ENCODE measurements around the gene PPP1R37.

DNA sequence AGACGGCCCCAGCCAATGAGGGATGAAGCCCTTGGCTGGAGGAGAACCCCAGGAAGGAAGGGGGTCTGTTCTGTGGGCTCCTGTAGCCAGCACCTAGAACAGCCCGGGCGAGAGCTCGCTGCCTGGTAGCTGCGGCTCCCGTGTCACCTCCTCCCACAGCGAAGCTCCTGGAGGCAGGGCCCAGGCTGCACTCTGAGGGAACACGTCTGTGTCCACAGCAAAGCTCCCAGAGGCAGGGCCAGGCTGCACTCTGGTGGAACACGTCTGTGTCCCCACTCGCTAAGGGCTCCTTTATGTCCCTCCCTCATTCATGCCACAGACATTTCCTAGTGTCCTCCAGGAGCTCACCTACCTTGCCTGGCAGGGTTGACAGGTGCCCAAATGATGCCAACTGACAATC is 76.6 kb downstream of the PPP1R37 start:
- TF ChIP-seq, protein P1, sequence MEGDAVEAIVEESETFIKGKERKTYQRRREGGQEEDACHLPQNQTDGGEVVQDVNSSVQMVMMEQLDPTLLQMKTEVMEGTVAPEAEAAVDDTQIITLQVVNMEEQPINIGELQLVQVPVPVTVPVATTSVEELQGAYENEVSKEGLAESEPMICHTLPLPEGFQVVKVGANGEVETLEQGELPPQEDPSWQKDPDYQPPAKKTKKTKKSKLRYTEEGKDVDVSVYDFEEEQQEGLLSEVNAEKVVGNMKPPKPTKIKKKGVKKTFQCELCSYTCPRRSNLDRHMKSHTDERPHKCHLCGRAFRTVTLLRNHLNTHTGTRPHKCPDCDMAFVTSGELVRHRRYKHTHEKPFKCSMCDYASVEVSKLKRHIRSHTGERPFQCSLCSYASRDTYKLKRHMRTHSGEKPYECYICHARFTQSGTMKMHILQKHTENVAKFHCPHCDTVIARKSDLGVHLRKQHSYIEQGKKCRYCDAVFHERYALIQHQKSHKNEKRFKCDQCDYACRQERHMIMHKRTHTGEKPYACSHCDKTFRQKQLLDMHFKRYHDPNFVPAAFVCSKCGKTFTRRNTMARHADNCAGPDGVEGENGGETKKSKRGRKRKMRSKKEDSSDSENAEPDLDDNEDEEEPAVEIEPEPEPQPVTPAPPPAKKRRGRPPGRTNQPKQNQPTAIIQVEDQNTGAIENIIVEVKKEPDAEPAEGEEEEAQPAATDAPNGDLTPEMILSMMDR (IDR thresholded peaks at IDR 0.05): no peak
- no peak for TF ChIP-seq POLR2A (IDR thresholded peaks at IDR 0.05)

All from thyroid gland (tissue), 4 donors.